OCI-LY1 (cell line): ENCODE results near the gene NAGA.

ENCODE experiments used
- H2AFZ ChIP-seq: fragments of 200-600 bp; sonication (generic), shearing (Covaris generic); 2 replicates; pipeline ENCODE4 v1.6.0; 2014; ENCODE audit warnings: antibody characterized with exemption, mild to moderate bottlenecking, low read length
- H3F3A ChIP-seq: fragments of 200-600 bp; sonication (generic), shearing (Covaris generic); 2 replicates; pipeline ENCODE4 v1.6.0; 2014; ENCODE audit warnings: mild to moderate bottlenecking, antibody characterized with exemption, low read length, moderate library complexity; ENCODE audit not compliant: insufficient read depth
- H3K27ac ChIP-seq: fragments of 200-600 bp; sonication (generic); 2 replicates; pipeline ENCODE4 v1.5.1; 2014; ENCODE audit warnings: low read length, mixed run types, mild to moderate bottlenecking, low read depth; ENCODE audit not compliant: poor library complexity, severe bottlenecking
- H3K27me3 ChIP-seq: fragments of 200-600 bp; sonication (generic); 2 replicates; pipeline ENCODE4 v1.6.0; 2014; ENCODE audit warnings: antibody characterized with exemption, mild to moderate bottlenecking, low read length, moderate library complexity; ENCODE audit not compliant: insufficient read depth
- H3K36me3 ChIP-seq: fragments of 200-600 bp; sonication (generic); 2 replicates; pipeline ENCODE4 v1.6.1; 2014; ENCODE audit warnings: mild to moderate bottlenecking, antibody characterized with exemption, low read length, moderate library complexity, mixed read lengths; ENCODE audit not compliant: insufficient read depth
- H3K4me1 ChIP-seq: fragments of 200-600 bp; sonication (generic); 2 replicates; pipeline ENCODE4 v1.5.1; 2014; ENCODE audit warnings: mild to moderate bottlenecking, low read length, moderate library complexity; ENCODE audit not compliant: insufficient read depth, severe bottlenecking
- H3K4me2 ChIP-seq: fragments of 200-600 bp; sonication (generic), shearing (Covaris generic); 2 replicates; pipeline ENCODE4 v1.6.1; 2014; ENCODE audit warnings: low read length
- H3K4me3 ChIP-seq: fragments of 200-600 bp; sonication (generic); 2 replicates; pipeline ENCODE4 v1.5.1; 2014; ENCODE audit warnings: low read length, low read depth, mild to moderate bottlenecking, mixed read lengths; ENCODE audit not compliant: poor library complexity, severe bottlenecking
- H3K79me2 ChIP-seq: fragments of 200-600 bp; shearing (Covaris generic); 2 replicates; pipeline ENCODE4 v1.6.1; 2016; ENCODE audit warnings: mixed run types, low read length, mixed read lengths; ENCODE audit not compliant: insufficient read depth
- H3K9ac ChIP-seq: fragments of 200-600 bp; sonication (generic), shearing (Covaris generic); 2 replicates; pipeline ENCODE4 v1.6.1; 2014; ENCODE audit warnings: mild to moderate bottlenecking, low read length, mixed read lengths
- H3K9me2 ChIP-seq: fragments of 200-600 bp; sonication (generic), shearing (Covaris generic); 2 replicates; pipeline ENCODE4 v1.6.1; 2014; ENCODE audit warnings: low read depth, mild to moderate bottlenecking, low read length, mixed read lengths
- H3K9me3 ChIP-seq: fragments of 200-600 bp; shearing (Covaris generic); 2 replicates; pipeline ENCODE4 v1.6.1; 2014; ENCODE audit warnings: low read length, mixed read lengths
- H4K20me1 ChIP-seq: fragments of 200-600 bp; sonication (generic), shearing (Covaris generic); 2 replicates; pipeline ENCODE4 v1.6.0; 2016; ENCODE audit warnings: mild to moderate bottlenecking, low read length; ENCODE audit not compliant: insufficient read depth
- CTCF ChIP-seq: fragments of 200-600 bp; sonication (generic), shearing (Covaris generic); IDR thresholded peaks from 2 replicates; pipeline ENCODE4 v1.5.1; 2017; ENCODE audit warnings: mild to moderate bottlenecking, antibody characterized with exemption, low read length, moderate library complexity, mixed read lengths
- EZH2 ChIP-seq: fragments of 200-600 bp; sonication (generic), shearing (Covaris generic); IDR thresholded peaks from 2 replicates; pipeline ENCODE4 v1.8.0; 2017; ENCODE audit warnings: borderline replicate concordance, mixed run types, mild to moderate bottlenecking, antibody characterized with exemption, low read length, moderate library complexity, mixed read lengths

The NAGA gene

DNA sequence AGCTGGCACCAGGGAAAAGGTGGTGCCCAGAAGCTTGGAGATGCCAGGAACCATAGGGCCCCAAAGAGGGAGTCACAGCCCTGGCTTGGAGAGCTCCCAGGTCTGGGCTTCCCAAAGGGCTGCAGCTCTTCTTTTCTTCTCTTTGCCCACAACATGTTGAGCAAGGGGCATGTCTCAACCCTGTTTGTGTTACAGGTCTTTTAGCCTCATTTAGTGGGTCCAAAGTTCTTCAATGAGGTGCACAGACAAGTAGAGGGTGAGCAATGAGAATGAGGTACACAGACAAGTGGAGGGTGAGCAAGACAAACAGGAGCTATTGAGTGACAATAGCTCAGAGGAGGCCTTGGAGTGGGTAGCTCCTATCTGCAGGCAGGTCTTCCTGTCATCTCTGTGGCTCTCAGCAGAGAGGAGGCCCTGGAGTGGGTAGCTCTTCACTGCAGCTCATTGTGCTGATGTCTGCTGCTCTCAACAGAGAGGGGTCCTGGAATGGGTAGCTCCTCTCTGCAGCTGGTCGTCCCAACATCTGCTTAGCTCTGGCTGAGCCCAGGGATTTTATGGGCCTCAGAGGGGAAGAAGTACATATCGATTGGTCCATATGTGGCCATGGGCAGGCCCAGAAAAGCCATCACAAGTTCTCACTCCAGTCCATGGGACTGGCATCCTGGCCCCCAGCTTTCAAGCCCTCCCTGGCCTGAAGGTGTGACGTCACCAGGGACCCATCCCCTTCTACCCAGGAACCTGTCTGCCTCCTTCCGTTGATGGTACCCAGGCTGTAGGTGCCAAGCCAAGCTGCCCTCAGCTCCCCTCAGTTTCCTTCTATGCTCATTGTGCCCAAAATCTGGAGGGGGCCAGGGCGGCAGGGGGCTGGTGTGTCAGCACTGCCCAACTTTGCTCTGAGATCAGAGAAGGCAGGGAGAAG, 37.1 kb downstream of the NAGA start:
- Histone ChIP-seq H3K9me2 (no peaks in the 10 kb centered on the region), H3K27ac (no peak overlapping the region), H3F3A (no peaks in the 10 kb centered on the region), H3K4me3 (no peak overlapping the region), H2AFZ (no peak overlapping the region), H3K36me3 (no peaks in the 10 kb centered on the region; the same call in 1 of the 2 replicates), H3K27me3 (no peaks in the 10 kb centered on the region; the same call in 1 of the 2 replicates), H3K4me1 (no peaks in the 10 kb centered on the region), H3K9me3 (peaks cover 20% of the 10 kb centered on the region), H4K20me1 (no peaks in the 10 kb centered on the region), H3K4me2 (no peak overlapping the region), H3K79me2 (no peaks in the 10 kb centered on the region), H3K9ac (no peak overlapping the region)
- TF ChIP-seq CTCF (no peak), EZH2 (no peak)

DNA sequence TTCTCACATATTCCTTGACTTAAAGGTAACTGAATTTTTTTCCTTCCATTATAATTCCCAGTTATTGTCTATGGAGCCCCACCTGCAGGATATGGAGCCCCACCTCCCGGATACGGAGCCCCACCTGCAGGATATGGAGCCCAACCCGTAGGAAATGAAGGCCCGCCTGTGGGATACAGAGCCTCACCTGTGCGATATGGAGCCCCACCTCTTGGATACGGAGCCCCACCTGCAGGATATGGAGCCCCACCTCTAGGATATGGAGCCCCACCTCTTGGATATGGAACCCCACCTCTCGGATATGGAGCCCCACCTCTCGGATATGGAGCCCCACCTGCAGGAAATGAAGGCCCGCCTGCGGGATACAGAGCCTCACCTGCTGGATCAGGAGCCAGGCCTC, 43.9 kb downstream of the NAGA start:
- H3F3A ChIP-seq, result no peaks in the 10 kb centered on the region
- H3K27me3 ChIP-seq, result no peaks in the 10 kb centered on the region; the same call in 1 of the 2 replicates
- H3K9me3 ChIP-seq, result peaks cover 4% of the 10 kb centered on the region; the same call in 1 of the 2 replicates
- H3K27ac ChIP-seq, result no peak overlapping the region
- no peaks in the 10 kb centered on the region for H3K36me3 ChIP-seq
- no peak overlapping the region for H3K9ac ChIP-seq
- no peak overlapping the region for H3K4me3 ChIP-seq
- H3K4me1 ChIP-seq, result peaks cover 4% of the 10 kb centered on the region
- TF ChIP-seq CTCF (no peak), EZH2 (no peak)
- H2AFZ ChIP-seq, result no peak overlapping the region
- no peaks in the 10 kb centered on the region for H4K20me1 ChIP-seq
- no peaks in the 10 kb centered on the region for H3K9me2 ChIP-seq
- no peak overlapping the region for H3K4me2 ChIP-seq
- H3K79me2 ChIP-seq, result no peaks in the 10 kb centered on the region

- TF ChIP-seq EZH2, result no peak
- no peak for TF ChIP-seq CTCF
- peaks cover 4% of the 10 kb centered on the region; the same call in 1 of the 2 replicates for H3K9me3 ChIP-seq
- no peaks in the 10 kb centered on the region for H3F3A ChIP-seq
- H3K36me3 ChIP-seq, result no peaks in the 10 kb centered on the region
- H3K27me3 ChIP-seq, result no peaks in the 10 kb centered on the region
- H3K79me2 ChIP-seq, result no peaks in the 10 kb centered on the region
- H3K27ac ChIP-seq, result no peak overlapping the region
- no peaks in the 10 kb centered on the region for H3K9me2 ChIP-seq
- H3K4me2 ChIP-seq, result no peak overlapping the region
- peaks cover 4% of the 10 kb centered on the region for H3K4me1 ChIP-seq
- H2AFZ ChIP-seq, result no peak overlapping the region
- H4K20me1 ChIP-seq, result no peaks in the 10 kb centered on the region
- no peak overlapping the region for H3K9ac ChIP-seq
- H3K4me3 ChIP-seq, result no peak overlapping the region
Observed at GRCh38 chr22:42025421-42025820, 45.2 kb downstream of the NAGA start.
